GM12865 (cell line): ENCODE data around the gene RHOH.

Source experiments
- DNase-seq: peaks from one replicate; pipeline ENCODE4 v3.0.0; 2010; ENCODE audit warnings: low read depth
- H3K4me3 ChIP-seq: 2 replicates; pipeline ENCODE4 v1.5.1; 2011; ENCODE audit warnings: mild to moderate bottlenecking, low read depth, low read length, control low read depth
- TF ChIP-seq, protein P1 (sequence below): IDR thresholded peaks from 2 replicates; pipeline ENCODE4 v1.5.1; 2011; ENCODE audit warnings: low read length, control low read depth, low read depth, inconsistent platforms; ENCODE audit not compliant: insufficient read depth; ENCODE audit errors: missing control alignments

RHOH gene

DNA sequence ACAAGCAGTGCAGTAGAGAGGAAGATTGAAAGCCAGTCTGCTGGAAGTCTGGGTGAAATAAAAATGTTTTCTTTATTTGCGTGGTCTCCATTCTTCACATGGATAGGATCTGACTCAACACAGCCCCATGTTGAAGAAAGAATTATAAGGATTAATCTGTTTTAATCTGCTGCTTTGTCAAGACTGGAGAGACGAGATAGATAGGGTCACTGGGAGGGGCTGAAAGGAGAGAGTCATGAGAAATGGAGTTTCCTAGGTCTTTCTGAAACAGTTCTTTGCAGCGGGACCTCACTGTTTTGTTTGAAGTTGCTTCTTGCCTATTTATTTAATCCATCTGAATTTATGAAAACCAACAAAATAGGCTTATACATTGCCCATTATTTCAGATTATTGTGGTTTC is 32.4 kb upstream of the RHOH start:
- TF ChIP-seq, protein P1, sequence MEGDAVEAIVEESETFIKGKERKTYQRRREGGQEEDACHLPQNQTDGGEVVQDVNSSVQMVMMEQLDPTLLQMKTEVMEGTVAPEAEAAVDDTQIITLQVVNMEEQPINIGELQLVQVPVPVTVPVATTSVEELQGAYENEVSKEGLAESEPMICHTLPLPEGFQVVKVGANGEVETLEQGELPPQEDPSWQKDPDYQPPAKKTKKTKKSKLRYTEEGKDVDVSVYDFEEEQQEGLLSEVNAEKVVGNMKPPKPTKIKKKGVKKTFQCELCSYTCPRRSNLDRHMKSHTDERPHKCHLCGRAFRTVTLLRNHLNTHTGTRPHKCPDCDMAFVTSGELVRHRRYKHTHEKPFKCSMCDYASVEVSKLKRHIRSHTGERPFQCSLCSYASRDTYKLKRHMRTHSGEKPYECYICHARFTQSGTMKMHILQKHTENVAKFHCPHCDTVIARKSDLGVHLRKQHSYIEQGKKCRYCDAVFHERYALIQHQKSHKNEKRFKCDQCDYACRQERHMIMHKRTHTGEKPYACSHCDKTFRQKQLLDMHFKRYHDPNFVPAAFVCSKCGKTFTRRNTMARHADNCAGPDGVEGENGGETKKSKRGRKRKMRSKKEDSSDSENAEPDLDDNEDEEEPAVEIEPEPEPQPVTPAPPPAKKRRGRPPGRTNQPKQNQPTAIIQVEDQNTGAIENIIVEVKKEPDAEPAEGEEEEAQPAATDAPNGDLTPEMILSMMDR, result no peak
- DNase-seq, result no peak
- H3K4me3 ChIP-seq, result no peak overlapping the region

DNA sequence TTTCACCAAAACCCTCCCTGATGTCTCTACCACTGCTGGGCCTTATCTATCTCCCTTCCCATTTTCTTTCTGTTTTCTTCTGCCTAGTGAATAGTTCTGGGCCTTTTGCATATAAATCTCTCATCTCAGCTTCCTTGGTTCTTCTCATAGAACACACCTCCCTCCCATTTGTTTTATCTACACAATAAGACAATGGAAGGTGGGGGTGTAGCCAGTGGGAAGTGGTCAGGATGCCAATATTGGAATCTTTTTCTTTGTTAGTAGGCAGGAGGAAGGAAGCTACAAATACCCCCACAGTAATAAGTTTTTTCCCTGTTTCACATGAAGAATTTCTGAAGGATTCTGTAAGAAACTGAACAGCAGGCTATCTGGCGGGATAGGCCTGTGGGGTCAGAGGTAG is 30.9 kb upstream of the RHOH start:
- no peak overlapping the region for H3K4me3 ChIP-seq
- no peak for DNase-seq
- TF ChIP-seq, protein P1, result no peak

DNA sequence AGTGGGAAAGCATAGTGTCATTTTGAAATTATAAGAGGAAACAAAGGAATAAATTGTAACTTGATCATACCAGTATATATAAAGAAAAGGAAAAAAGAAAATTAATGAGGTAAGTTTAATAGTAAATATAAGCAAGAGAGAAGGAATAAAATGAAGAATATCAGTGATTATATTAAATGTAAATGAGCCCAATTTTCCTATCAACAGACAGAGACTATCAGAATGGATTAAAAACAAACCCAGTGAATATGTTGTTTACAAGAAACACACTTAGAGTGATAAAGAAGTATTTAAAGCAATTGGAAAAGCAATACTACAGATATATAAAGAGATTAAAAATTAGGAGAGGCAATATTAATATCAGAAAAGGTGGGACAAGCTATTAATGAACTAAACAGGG is 28.8 kb upstream of the RHOH start:
- TF ChIP-seq, protein P1, result no peak

DNA sequence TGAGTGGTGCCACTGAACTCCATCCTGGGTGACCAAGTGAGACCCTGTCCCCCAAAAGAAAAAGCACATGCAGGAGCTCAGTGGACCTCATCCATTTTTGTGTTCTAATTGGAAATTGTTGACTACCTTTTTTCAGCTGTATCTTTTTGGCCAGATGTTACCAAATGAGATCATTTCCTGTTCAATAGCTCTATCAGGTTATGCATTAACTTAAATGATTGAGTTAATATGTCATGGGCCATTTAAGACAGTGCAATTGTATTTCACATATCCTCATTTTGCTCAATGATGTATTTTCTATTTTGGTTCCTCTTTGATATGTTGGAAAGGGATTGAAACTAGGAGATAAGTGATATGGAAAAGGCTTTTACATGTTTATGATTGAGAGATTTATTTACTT is 26.2 kb upstream of the RHOH start:
- no peak for DNase-seq
- TF ChIP-seq, protein P1, result no peak
- no peak overlapping the region for H3K4me3 ChIP-seq

More for the DNA sequence above, 28.8 kb upstream of the RHOH start:
- no peak overlapping the region for H3K4me3 ChIP-seq
- no peak for DNase-seq

DNA sequence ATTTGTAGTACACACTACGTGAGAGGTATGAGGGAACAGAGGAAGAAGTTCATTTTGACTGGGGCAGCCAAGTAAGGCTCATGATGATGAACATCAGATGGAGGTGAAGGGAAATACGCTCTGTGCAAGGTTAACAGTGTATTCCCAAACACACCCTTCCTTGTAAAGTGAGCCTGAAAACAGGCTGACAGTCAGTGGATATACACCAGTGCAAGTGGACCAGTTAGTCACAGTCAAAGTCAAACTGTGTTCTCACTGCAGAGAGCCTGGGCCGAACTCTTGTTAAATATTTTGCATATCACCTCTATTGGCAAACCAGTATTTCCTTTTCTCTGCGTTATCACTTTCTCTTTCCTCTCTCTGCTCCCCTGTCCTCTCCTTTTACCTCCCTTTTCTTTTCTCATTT is 23.4 kb upstream of the RHOH start:
- TF ChIP-seq, protein P1, result no peak
- no peak overlapping the region for H3K4me3 ChIP-seq
- peak; percentile 70 for DNase-seq

DNA sequence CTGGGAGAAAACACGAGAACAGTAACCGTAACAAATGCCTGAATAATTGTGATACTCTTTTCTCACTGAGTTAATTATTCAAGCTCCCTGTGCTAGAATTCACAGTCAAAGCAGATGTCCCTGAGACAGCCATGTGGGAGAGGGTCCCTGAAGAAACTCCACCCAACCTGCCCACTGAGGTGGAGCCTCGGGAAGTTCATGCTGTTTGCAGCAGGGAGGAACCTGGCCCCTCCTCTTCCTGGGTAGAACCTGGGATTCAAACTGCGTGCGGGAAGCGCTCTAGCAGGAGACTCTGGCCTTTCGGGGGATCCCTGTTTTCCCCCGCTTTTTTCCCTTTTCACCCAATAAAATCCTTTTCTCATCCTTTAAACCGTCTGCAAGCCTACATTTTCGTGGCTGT is 20.2 kb upstream of the RHOH start:
- DNase-seq, result no peak
- no peak overlapping the region for H3K4me3 ChIP-seq
- TF ChIP-seq, protein P1, result no peak

DNA sequence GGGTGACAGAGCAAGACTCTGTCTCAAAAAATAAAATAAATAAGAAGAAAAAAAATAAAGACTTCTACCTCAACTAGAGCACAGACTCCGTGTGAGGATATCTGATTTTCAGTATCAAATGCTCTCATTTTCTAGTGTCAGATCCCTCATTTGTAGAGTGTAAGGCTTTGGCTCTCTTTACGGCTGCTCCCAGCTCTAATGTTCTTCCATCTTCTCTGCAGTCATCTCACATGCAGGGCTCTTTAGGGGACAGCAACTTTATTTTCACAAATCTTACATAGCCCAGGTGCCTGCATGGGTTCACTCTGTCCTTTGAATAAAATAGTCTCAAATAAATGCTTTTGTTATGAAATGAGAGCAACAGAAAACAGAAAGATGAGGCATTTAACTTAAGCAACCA is 19.2 kb upstream of the RHOH start:
- no peak for DNase-seq
- no peak overlapping the region for H3K4me3 ChIP-seq
- TF ChIP-seq, protein P1, result no peak
